Cardiac fibroblast (primary cell): Measurements from ENCODE around the gene GRIK2.

ENCODE experiments used
- DNase-seq, 2 donors: peaks; one replicate each; pipeline versions ENCODE4 v3.0.0 to v3.0.0-alpha.2; 2010; ENCODE audit warnings: low read depth in 2 of 2
- H3K4me3 ChIP-seq, 2 donors: replicated peaks in 1 of 2; 1 replicate in 1 of 2; 2 replicates in 1 of 2; pipeline ENCODE4 v1.5.1; 2011; ENCODE audit warnings: low read depth in 2 of 2, low read length in 2 of 2, mild to moderate bottlenecking in 2 of 2, moderate library complexity in 1 of 2
- TF ChIP-seq, protein P1 (sequence below): IDR thresholded peaks from one replicate; pipeline ENCODE4 v1.5.1; 2011; ENCODE audit warnings: low read depth, mild to moderate bottlenecking, low read length, inconsistent platforms

GRIK2 gene

DNA sequence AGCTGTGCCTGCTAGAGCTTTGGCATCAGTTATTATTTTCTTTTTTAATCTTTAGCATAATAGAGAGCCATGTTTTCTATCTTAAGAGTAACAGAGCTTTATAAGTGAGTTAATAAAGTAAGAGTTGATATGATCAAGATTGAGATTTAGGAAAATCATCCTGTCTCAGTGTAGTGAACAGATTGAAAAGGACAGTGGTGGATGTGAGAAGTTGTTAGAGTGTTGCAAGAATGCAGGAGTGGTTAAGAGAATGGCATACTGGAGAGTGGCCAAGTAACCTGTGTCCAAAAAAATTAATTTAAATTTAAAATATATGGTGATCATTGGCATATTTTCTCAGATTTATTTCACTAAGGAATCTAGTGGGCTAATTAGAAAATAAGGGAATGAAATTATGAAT, 629.3 kb downstream of the GRIK2 start:
- DNase-seq = no peak
- TF ChIP-seq, protein P1, sequence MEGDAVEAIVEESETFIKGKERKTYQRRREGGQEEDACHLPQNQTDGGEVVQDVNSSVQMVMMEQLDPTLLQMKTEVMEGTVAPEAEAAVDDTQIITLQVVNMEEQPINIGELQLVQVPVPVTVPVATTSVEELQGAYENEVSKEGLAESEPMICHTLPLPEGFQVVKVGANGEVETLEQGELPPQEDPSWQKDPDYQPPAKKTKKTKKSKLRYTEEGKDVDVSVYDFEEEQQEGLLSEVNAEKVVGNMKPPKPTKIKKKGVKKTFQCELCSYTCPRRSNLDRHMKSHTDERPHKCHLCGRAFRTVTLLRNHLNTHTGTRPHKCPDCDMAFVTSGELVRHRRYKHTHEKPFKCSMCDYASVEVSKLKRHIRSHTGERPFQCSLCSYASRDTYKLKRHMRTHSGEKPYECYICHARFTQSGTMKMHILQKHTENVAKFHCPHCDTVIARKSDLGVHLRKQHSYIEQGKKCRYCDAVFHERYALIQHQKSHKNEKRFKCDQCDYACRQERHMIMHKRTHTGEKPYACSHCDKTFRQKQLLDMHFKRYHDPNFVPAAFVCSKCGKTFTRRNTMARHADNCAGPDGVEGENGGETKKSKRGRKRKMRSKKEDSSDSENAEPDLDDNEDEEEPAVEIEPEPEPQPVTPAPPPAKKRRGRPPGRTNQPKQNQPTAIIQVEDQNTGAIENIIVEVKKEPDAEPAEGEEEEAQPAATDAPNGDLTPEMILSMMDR = no peak
- H3K4me3 ChIP-seq = no peak overlapping the region

DNA sequence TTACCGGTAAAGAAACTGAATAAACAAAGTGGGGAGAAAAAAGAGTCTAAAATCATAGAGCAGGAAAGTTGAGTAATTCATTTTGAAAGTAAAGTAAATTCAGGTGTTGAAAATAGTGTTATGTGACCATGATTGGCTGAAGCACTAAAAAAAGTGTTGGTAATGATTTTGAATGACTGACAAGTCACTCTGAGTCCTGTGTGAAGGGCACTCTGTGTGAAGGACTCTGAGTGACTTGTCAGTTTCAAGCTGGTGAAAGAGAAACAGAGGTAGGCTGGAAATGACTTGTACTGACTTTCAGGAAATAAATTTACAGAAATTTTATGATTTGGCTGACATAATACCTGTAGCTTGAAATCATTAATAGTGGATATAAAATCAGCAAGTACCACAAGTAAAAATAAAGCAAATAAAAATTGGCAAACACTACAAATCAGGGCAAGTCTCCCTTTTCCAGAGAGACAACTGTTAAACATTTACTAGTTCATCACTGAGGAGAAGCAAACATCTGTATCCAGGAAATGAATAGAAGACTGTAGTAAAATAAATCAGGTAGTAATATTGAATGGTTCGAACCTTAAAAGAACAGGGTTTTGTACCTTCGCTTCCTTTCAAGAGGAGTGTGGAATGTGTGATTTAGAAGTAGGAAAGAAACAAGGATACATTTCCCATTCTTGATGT, 630.6 kb downstream of the GRIK2 start:
- TF ChIP-seq, protein P1 = no peak
- no peak overlapping the region for H3K4me3 ChIP-seq
- DNase-seq = no peak

DNA sequence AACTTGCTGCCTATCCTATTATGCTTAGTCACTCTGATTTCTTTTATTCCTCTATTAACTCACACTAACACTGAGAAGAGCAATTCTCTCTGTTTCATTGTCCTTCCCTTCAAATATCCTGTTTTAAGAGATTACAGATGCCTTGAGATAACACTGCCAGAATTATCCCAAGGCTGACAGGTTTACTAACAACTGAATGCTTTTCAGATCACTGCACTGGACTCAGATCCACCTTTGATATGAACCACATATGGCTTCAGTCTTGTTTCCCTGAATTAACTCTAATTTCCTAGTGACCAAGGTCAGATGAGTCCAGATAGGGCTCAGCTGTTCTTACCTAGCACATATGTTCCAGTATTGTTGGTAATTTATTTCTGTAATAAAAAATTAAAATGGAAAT, 633.1 kb downstream of the GRIK2 start:
- DNase-seq = no peak
- TF ChIP-seq, protein P1 = no peak
- H3K4me3 ChIP-seq = no peak overlapping the region

DNA sequence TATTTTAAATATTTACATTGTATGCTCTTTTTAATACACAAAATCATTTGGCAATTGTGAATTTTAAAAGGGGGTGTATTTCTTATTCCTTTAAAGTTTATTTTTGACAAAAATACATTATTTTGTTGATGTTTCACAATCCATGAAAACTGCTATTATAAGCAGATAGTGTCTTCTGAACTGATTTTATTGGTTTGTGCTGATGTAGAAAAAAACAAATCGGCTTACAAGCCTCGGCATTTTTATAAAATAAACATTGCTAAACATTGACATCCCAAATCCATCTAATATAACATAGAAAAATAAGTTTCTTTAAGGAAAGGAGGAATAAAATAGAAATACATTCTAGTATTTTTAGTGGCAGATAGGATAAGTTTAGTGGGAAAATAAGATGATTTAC, 634.7 kb downstream of the GRIK2 start:
- DNase-seq = no peak
- TF ChIP-seq, protein P1 = no peak
- H3K4me3 ChIP-seq = no peak overlapping the region

DNA sequence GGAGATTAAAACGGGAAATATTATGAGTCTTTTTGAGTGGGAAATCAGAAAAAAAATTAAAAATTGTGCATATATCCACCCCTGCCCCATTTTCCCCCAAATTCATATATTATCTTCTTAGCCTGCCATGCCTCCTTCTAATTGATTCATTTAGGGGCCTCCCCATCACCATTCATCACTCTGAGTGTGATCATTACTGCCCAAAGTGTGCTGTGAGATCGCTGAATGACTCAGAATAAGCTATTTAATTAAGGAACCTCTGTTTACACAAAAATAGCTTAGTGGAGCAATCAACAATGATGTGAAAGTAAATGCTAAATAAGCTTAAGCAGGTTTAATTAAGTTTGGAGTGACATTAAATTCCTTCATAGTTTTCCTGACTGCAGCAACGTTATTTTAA, 645.5 kb downstream of the GRIK2 start:
- TF ChIP-seq, protein P1 = no peak
- H3K4me3 ChIP-seq = no peak overlapping the region
- no peak for DNase-seq

DNA sequence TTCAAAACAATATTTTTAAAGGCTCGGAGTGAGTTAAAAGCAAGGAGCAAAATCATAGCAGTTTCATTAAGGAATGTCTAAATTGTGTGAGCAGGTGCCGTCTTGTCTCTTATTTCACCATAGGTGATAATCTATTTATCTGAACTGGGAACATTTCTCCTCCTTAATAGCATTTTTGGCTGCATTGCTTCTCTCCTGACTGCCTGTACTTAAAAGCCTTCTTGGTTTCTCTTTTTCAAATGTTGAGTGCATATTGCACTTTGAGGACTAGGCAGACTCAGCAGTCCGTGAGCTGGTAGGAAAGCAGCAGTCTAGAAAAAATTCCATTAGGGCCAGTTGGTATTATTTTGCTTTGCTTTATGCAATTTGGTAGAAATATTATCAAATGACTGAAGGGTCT, 645.9 kb downstream of the GRIK2 start:
- no peak overlapping the region for H3K4me3 ChIP-seq
- TF ChIP-seq, protein P1 = no peak
- DNase-seq = no peak

DNA sequence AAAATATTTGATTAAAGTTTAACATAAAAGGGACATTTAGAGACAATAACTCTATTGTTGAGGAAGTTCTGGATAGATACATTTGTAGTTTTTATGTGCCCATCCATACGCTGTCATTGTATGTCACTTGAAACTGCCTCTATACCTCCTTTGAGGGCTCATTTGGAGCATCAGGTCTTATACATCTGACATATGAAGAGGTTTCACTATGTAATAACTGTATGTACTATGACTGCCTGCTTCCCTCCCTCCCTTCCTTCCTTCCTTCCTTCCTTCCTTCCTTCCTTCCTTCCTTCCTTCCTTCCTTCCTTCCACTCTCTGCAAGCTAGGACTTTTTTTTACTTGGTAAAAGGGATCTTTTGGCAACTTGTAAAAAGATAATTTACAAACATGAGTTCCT, 657.5 kb downstream of the GRIK2 start:
- no peak for DNase-seq
- TF ChIP-seq, protein P1 = no peak
- H3K4me3 ChIP-seq = no peak overlapping the region
